Measurements from ENCODE around the gene GALNT1. TPM values are rescaled to one million over a fixed set of nuclear protein-coding genes. Genes with fewer than 3 reads are reported as not detected.

GALNT1 gene
- total and polyA plus RNA-seq, 7 donors: 23.7 to 70.3 (median 52.3) TPM

- Histone ChIP-seq H3K4me3 (no peak overlapping the region), H3K27ac (peak overlapping the region; percentile 39), H3K9me3 (no peaks in the 10 kb centered on the region), H3K27me3 (ENCODE audit: insufficient read depth in 3 of 3, low read length in 2 of 3) (no peaks in the 10 kb centered on the region), H3K36me3 (ENCODE audit: insufficient read depth in 1 of 2, low read depth in 1 of 2) (peaks cover 0 to 2% of the 10 kb centered on the region in 2 donors), H3K4me1 (peaks cover 75% of the 10 kb centered on the region)
- no peak for TF ChIP-seq CTCF (IDR thresholded peaks at IDR 0.05)
- peak in 1 of 4 donors; percentile 43 for ATAC-seq
- intact Hi-C loops (cut with DNase I): loop anchor here in 1 of 2 donors (10.0 kb wide), 1 partner anchor 106 kb away; no protein-coding TSS in a partner anchor
- WGBS, 3 donors: 10 to 18% (median 10%) methylated on average over 3 of the region's 3 CpGs
- no peak for DNase-seq
Observed at GRCh38 chr18:35620765-35621164, 39.2 kb downstream of the GALNT1 start.

- H3K9me3 ChIP-seq: no peaks in the 10 kb centered on the region
- no peak for ATAC-seq
- peaks cover 64% of the 10 kb centered on the region for H3K4me1 ChIP-seq
Observed at GRCh38 chr18:35623255-35623654, 41.7 kb downstream of the GALNT1 start.

GRCh38 chr18:35624146-35624545 is 42.6 kb downstream of the GALNT1 start:
- Histone ChIP-seq H3K4me3 (no peak overlapping the region), H3K27me3 (ENCODE audit: insufficient read depth in 3 of 3, low read length in 2 of 3) (no peaks in the 10 kb centered on the region), H3K9me3 (no peaks in the 10 kb centered on the region), H3K4me1 (peaks cover 56% of the 10 kb centered on the region), H3K36me3 (ENCODE audit: insufficient read depth in 1 of 2, low read depth in 1 of 2) (peaks cover 0 to 2% of the 10 kb centered on the region in 2 donors), H3K27ac (peak overlapping the region; percentile 62)
- intact Hi-C loops (cut with DNase I): loop anchor here in 1 of 2 donors (10.0 kb wide), 1 partner anchor 109 kb away; no protein-coding TSS in a partner anchor
- 92 to 100% (median 97%) methylated on average over 1 of the region's 1 CpG for WGBS, 3 donors
- no peak for TF ChIP-seq CTCF (IDR thresholded peaks at IDR 0.05)
- DNase-seq: no peak
- peak in 2 of 4 donors; percentile 36 to 42 for ATAC-seq

More at GRCh38 chr18:35623255-35623654, 41.7 kb downstream of the GALNT1 start:
- Histone ChIP-seq H3K27ac (no peak overlapping the region), H3K27me3 (ENCODE audit: insufficient read depth in 3 of 3, low read length in 2 of 3) (no peaks in the 10 kb centered on the region), H3K4me3 (no peak overlapping the region), H3K36me3 (ENCODE audit: insufficient read depth in 1 of 2, low read depth in 1 of 2) (peaks cover 0 to 2% of the 10 kb centered on the region in 2 donors)
- DNase-seq: no peak
- intact Hi-C loops (cut with DNase I): loop anchor here in 1 of 2 donors (10.0 kb wide), 1 partner anchor 108 kb away; no protein-coding TSS in a partner anchor
- TF ChIP-seq CTCF (IDR thresholded peaks at IDR 0.05): no peak

- TF ChIP-seq CTCF (IDR thresholded peaks at IDR 0.05): no peak
- H3K9me3 ChIP-seq: no peaks in the 10 kb centered on the region
- ATAC-seq (peak in 3 of 4 donors; percentile 53 to 88 (median 79)), DNase-seq (no peak)
- 51 to 71% (median 53%) methylated on average over 2 of the region's 2 CpGs for WGBS, 3 donors
- H3K4me1 ChIP-seq: peaks cover 45% of the 10 kb centered on the region
- peaks cover 0 to 2% of the 10 kb centered on the region in 2 donors for H3K36me3 ChIP-seq (ENCODE audit: insufficient read depth in 1 of 2, low read depth in 1 of 2)
- H3K27ac ChIP-seq: peak overlapping the region; percentile 62
- H3K4me3 ChIP-seq: peak overlapping the region; percentile 31
- H3K27me3 ChIP-seq (ENCODE audit: insufficient read depth in 3 of 3, low read length in 2 of 3): no peaks in the 10 kb centered on the region
- intact Hi-C loops (cut with DNase I): loop anchor here in 1 of 2 donors (10.0 kb wide), 1 partner anchor 110 kb away; no protein-coding TSS in a partner anchor
Observed at GRCh38 chr18:35625232-35625631, 43.7 kb downstream of the GALNT1 start.

GRCh38 chr18:35633761-35634160 is 52.2 kb downstream of the GALNT1 start:
- H3K9me3 ChIP-seq: no peaks in the 10 kb centered on the region
- intact Hi-C loops (cut with DNase I): no loop called here
- H3K27ac ChIP-seq: peak overlapping the region; percentile 72
- no peaks in the 10 kb centered on the region for H3K27me3 ChIP-seq (ENCODE audit: insufficient read depth in 3 of 3, low read length in 2 of 3)
- ATAC-seq (no peak), DNase-seq (no peak)
- no peaks in the 10 kb centered on the region for H3K36me3 ChIP-seq (ENCODE audit: insufficient read depth in 1 of 2, low read depth in 1 of 2)
- no peak overlapping the region for H3K4me3 ChIP-seq
- peaks cover 19% of the 10 kb centered on the region for H3K4me1 ChIP-seq
- TF ChIP-seq CTCF (IDR thresholded peaks at IDR 0.05): no peak

Measured in psoas muscle (tissue), 8 donors.